ENCODE data around the gene SENP2.
"Not testable (repeated sequence)": the region's sequence is repeated elsewhere in the genome, so short reads cannot be mapped to it uniquely, and the experiment has no call there.

Gene SENP2

DNA sequence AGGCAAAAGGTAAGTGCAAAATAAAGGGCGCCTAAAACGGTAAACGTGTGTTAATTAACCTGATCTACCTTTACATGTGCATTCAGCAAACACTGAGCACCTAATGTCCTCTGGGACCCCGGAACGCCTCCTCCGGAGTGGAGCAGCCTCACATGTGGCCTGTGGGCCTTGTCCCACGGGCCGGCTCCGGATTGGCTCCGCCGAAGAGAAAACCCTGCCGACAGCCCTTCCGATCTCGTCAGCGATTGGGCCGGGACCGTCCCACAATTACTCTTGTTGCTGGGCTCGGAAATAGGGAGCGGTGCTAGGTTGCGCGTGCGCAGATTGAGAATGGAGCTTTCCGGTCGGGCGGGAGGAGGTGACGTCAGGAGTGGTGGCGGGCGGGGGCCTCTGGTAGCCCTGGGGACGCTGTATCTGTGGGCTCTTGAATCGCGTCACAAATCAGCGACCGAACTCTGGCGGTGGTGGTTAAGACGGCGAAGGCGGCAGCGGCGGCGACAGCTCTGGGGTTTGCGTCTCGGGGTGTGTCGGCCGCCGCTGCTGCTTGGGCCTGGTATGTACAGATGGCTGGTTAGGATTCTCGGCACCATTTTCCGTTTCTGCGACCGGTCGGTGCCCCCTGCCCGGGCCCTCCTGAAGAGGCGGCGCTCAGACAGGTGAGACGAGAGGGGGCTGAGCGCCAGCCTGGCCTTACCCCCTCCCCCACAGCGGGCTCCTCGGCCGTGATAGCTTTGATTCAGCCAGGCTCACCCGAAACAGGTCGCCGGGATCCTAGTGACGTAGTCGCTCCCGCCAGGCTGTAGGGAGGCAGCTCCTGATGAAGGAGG is at the start of gene SENP2:
Gene SENP2, plus strand, starts transcription at position 437 of the 827 bp plus-strand sequence. Its CDS starts 119 bp downstream, at position 556.
- peak; percentile 90 for DNase-seq

DNA sequence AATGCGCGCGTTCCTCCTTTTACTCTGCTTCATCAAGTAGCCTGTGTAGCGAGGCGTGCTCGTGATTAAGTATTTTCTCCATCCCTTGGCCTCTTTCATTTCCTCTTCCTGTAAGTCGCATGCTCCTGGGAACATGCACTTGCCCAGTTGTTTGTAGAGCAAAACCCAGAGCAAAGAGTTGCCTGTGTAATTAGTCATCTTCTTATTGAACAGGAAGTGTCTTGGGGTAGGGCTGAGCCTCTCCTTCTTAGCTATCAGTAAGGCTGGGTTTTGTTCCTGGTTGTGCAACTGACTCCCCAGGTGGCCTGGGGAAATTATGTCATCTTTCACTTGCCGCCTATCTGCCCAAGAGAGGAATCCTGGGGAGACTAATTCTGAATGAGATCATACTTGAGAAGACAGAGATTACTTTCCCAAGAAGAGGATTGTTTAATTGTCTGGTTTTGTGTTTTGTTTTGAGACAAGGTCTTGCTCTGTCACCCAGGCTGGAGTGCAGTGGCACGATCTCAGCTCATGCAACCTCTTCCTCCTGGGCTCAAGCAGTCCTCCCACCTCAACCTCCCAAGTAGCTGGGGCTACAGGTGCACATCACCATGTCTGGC is 48.6 kb upstream of the SENP2 start:
- no peak for DNase-seq

- DNase-seq: no peak
Observed at GRCh38 chr3:185539934-185540333, 46.2 kb upstream of the SENP2 start.

DNA sequence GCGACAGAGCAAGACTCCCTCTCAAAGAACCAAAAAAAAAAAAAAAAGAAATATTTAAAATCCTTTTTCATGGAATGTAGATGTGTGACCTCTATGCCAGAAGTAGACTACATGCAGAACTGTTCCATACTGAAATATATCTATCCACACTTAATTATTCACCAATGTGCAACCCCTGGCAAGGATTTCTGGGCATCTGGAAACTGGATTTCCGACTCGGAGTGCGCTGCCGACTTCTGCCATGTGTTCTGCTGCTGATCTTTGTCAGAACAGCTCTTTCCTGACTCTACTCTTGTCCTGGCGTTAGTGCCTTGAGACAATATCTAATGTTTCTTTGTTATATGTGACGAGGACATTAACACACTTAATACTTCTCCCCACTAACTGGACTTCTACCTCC is 45.4 kb upstream of the SENP2 start:
- DNase-seq: no peak

GRCh38 chr3:185549122-185549521 is 37.0 kb upstream of the SENP2 start:
- no peak for DNase-seq

GRCh38 chr3:185549651-185550111 is 36.4 kb upstream of the SENP2 start:
- DNase-seq: no peak

GRCh38 chr3:185552358-185552877 is 33.7 kb upstream of the SENP2 start, which contains the start of gene LIPH:
TSS of gene LIPH (minus strand) at chr3:185552588. CDS start at chr3:185552471, 117 bp downstream.
- no peak for DNase-seq

DNA sequence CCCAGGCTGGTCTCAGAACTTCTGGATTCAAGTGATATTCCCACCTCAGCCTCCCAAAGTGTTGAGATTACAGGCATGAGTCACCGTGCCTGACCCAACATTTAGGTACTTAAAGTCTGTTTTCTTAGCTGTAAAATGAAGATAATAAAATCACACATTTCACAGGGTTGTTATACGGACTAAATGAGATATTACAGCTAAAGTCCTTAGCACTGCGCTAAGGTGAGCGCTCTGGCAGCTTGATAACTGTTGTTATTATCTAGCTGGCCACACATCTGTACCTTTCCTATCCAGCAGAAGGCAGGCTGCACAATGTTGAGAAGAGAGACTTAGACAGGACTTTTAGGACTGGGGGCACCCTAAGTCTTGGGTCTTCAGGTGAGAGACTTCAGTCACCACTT is 31.0 kb upstream of the SENP2 start:
- DNase-seq: no peak

DNA sequence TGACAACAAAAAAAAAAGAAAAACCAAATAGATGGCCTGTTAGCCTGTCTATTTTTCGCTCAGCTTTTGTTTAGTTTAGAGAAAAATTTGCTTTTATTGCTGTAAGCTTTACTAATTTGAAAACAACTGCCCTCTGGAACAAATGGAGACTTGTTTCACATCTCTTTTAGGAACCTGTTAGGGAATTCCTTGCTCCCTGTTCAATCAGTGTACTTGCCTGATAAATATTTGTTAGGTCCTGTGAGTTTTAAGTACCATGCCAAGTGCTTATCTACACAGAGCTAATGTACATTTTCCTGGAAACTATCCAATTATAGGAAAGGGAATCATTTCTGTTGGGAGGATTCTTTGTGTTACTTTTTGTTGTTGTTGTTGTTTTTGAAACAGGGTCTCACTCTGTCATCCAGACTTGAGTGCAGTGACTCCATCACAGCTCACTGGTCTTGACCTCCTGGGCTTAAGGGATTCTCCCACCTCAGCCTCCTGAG is 30.2 kb upstream of the SENP2 start:
- no peak for DNase-seq

GRCh38 chr3:185556640-185557039 is 29.5 kb upstream of the SENP2 start:
- DNase-seq: not testable (repeated sequence)

- no peak for DNase-seq
Observed at GRCh38 chr3:185558395-185558794, 27.7 kb upstream of the SENP2 start.

DNA sequence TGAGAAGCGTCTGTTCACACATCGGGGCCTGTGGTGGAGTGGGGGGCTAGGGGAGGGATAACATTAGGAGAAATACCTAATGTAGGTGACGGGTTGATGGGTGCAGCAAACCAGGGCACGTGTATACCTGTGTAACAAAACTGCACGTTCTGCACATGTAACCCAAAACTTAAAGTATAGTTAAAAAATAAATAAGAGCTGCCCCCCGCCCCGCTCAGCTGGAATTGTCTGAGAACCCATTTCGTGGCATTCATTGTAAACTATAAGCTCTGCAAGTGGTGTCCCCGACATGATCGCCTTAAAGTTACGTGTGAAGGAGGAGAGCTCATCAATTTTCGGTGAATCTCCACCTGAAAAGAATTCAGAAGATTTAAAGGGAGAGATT is 26.4 kb upstream of the SENP2 start:
- DNase-seq: no peak

DNA sequence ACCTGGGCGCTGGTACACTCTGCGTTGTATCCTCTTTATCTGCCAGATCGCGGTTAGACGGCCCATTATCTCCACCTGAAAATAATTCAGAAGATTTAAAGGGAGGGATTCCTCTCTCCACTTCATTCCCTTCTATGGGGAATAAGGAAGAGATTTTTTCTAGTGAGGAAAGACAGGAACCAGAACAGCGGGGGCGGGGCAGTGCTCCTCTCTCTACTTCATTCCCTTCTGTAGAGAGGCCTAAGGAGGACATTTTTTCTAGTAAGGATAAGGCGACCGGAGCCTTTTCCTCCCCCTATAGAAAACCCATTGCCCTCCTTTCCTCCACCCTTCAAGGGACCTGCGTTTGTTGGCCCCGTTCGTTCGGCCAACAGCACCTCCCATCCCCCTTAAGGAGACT is 25.4 kb upstream of the SENP2 start:
- DNase-seq: no peak

- no peak for DNase-seq
Observed at GRCh38 chr3:185561374-185561943, 24.6 kb upstream of the SENP2 start.

DNA sequence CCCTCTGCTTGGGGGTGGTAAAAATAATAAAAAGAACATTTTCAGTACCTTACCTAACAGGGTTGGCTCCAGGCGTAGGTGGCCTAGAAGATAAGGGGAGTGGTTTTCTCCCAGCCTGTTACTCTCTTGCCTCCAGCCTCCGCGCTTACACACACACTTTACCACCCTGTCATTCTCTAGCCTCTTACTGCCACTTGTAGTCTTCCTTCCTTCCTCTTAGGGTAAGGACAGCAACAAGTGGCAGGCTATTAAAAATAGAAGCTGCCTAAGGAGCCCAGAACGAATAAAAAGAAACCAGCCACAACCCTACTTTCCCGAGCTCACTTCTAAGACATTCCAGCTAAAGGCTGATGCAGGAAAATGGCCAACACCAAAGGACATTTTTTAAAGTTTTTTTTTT is 24.1 kb upstream of the SENP2 start:
- no peak for DNase-seq

DNA sequence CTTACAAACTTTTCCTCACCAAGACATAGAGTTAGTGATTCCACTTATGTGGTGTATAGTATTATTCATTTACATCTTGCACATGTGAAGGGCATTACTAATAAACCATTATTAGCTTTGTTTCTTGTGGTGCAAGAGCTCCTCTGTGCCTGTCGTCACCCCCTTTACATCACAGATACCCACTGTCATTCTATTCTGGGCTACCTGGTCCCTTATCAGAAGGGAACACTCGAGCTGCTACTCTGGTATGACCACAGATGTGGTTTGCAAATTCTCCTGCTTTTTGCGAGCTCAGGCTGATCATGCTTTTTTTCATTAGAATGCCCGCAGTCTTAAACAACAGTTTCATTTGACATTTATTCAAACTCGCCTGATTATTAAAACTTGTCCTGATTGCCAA is 13.9 kb upstream of the SENP2 start:
- no peak for DNase-seq

- not testable (repeated sequence) for DNase-seq
Observed at GRCh38 chr3:185575108-185575869, 10.8 kb upstream of the SENP2 start.

DNA sequence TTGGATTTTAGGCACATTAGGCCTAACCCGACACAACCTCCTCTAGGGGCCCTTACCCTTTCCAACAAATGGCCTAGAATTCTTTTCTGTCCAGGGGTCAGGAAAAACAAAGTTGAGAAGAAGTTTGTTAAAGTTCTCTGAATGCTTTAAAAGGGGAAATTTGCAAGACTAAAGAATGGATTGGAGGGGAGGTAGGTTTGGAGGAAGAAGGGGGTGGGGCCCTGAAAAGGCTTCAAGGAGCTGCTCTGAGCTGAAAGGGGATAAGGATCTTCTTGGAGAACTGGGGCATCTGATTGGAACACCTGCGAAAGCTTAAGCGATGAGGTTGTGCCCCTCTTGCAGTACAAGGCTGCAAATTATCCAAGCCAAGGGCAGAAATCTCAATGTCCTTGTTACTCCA is 3.9 kb upstream of the SENP2 start:
- no peak for DNase-seq

DNA sequence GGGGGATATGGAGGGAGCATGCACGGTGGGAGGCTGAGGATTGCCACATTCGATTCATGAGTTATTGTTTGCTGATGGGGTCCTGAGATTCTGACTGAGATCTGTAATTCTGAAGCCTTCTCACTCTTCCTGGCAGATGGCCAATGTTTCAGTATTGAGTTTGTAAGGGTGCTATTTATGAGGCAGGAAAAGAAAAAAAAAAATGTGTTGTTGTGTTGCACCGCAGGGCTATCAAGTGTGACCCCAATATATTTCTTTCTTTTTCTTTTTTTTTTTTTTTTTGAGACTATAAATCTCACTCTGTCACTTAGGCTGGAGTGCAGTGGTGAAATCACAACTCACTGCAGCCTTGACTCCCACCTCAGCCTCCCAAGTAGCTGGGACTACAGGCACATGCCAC is 3.2 kb upstream of the SENP2 start:
- DNase-seq: no peak

GRCh38 chr3:185583925-185584324 is 2.2 kb upstream of the SENP2 start:
- no peak for DNase-seq

GRCh38 chr3:185584686-185585085 is 1.4 kb upstream of the SENP2 start:
- no peak for DNase-seq

DNA sequence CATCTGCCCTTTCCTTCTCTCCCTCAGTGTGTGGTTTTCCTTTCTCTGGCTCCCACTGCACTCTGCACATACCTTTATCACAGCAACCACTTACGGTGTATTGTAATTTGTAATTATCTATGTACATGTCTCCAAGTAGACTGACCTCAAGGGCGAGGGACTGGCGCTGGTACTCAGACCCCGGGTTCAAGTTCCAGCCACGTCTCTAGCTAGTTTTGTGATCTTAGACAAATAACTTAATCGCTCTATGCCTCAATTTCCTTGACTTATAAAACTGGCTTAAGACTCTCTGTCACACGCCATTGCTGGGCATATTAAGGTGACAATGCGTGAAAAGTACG is 607 bp upstream of the SENP2 start:
- DNase-seq: no peak

GRCh38 chr3:185586686-185587039 is 568 bp downstream of the SENP2 start:
- no peak for DNase-seq

Measured in NCI-H748 treated with DMSO at 0.1 percent for 48 hours (cell line).